ENCODE measurements around the gene COG5.
A peak's percentile ranks its signal among the peaks of the same experiment; 100 is the strongest.

COG5 gene

DNA sequence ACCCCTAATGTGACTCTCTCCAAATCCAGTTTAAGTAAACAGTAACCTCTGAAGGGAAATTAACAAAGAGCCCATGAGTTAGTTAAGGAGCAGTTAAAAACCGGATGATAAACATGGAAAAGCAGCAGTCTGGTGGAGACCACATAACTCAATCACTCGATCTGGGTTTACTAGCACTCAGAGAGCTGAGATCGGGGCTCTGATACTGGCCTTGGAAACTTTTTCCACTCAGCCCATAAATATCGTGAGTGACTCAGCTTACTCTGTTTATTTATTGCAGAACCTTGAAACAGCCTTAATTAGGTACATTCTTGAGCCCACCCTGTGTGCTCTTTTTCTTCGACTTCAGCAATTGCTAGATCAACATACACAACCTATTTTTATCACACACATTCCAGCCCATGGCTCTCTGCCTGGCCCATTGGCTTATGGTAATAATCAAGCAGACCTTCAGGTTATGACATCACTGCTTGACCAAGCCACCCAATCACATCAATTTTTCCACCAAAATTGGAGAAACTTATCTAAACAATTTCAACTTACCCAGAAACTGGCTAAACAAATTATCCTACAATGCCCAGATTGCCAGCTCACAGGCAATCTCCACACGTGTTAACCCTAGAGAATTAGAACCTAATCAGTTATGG is 176.0 kb downstream of the COG5 start:
- DNase-seq = no peak

DNA sequence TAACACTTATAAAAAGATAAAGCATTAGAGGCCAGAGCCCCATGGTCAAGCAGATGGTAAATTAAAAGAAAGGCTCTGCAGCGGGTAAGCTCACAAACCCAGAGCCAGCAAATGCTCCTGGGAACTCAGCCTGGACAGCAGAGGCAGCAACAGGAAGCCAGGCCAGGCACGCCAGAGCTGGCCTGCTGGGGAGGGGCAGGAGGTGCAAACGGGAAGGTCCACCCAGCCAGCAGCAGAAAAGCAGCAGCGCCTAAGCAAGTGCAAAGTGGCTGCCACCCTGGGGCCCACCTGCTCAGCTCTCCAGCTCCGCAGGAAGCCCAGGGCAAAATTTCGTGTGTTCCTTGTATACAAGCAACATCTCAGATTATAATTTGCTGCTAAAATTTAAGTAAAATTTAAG is 176.6 kb downstream of the COG5 start:
- DNase-seq = no peak

DNA sequence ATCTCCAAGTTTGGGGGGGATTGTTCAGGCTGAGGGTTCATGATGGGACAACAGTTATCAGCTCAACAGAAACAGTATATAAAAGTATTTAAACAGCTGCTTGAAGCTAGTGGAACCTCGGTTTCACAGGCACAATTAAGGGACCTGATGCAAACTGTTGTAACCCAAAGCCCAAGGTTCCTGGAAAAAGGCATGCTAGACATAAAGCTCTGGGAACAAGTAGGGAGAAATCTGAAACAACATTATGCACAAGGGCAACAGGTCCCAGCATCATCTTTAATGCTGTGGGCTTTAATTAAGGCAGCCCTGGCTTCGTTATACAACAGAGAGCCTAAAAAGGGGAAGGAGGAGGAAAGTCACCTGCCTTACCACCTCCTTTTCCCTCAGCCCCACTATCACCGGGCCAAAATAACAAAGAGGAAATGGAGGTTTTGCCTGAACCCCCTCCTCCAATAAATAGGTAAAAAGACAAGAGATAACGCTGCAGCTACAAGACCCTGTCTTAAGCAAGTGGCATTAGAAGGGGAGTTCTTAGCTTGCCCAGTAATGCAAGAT is 177.1 kb downstream of the COG5 start:
- DNase-seq = no peak

DNA sequence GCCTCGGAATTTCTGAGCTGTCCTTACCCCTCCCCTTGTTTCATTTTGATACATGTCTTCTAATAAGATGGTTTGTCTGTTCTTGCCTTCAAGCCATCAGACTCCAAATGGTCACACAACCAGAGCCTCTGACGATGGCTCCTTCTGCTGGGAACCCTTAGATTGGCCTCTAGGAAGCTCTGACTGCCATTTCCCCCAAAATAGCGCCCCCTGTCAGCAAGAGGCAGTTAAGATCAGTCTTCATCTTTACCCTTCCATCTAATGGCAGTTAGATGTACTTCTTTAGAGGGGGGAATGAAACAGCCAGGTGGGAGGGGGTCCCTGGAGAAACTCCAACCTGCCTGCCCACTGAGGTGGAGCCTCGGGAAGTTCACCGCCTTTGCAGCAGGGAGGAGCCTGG is 179.7 kb downstream of the COG5 start:
- DNase-seq = no peak

DNA sequence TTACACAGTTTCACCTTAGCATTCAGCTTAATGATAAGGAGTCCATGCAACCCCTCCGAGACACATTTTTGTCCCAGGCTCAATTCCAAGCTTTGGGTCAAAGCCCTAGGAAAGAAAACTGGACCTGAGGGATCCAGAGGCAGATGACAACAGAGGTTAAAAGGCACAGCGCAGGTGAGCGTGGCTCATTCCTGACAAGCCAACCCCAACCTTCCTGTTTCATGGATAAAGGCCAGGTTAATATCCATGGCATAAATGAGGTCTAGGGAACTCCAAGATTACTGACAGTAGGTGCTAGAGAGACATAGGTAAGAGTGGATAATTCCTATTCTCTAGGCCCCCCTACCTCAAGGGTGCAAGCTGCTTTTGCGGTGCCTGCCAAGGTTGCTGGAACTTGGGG is 180.5 kb downstream of the COG5 start:
- no peak for DNase-seq

DNA sequence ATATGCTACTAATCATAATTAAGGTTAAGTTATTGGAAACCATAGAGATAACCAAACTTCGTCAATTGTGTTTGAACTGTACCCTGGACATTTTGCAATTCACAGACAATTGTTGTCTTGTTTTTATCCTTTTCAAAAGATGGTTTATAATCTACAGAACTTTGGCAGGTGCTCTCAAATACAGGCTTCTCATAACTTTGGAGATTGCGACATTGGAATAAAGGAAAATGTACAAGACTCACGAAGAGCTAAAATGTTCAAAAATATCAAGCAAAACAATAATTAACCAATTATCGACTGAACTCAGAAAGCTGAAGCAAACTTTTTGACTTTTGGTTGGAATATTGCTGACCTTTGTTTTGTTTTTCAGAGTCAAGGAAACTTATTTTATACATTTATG is 182.3 kb downstream of the COG5 start:
- DNase-seq = no peak

DNA sequence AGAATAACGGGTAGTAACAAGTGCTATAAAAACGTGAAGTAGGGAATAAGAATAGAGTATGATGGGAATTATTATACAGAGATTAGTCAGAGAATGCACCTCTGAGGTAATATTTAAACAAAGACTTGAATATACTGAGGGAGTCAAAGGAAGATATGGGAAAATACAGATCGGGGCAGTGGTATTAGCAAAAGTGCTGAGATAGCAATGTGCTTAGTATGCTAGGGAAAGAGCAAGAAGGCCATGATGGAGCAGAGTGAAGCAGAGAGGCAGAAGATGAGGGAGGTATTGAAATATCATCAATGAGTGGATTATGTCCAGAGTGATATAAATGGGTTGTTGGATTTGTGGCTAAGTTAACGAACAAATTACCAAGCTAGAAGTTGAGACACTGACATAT is 190.4 kb downstream of the COG5 start:
- DNase-seq = no peak

DNA sequence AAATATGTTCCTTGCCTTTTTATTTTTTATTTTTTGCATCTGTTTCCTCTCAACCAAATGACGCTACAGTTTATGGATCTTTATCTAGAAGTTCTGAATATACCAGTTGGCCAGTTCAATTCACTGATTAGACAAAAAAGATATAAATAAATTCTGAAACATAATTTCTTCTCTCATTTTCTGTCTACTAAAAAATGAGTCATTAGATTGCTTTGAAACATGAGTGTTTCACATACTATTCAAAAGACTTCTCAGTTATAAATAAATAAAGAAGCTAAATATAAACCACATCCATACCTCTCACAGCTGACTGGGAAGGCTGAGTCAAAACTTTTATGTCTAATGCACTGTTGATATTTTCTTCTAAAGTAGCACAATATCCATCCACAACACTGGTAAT is 191.4 kb downstream of the COG5 start:
- DNase-seq = no peak

DNA sequence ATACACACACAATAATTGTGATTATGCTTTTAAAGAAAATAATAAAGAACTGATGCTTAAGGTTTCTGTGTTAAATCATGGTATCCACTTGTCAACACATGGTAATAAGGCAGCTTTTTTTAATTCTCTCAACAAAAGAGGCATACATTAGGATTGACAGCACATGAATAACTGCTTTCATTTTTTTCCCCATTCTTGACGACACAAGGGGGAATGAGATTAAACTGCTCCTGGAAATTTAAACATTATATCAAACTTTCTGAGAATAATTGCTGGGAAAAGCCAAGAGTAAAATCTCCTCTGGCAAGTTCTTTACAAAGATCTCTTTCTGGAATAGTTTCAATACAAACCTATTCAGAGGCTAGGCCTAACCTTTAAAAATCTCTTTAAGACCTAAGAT is 192.9 kb downstream of the COG5 start:
- DNase-seq = no peak

DNA sequence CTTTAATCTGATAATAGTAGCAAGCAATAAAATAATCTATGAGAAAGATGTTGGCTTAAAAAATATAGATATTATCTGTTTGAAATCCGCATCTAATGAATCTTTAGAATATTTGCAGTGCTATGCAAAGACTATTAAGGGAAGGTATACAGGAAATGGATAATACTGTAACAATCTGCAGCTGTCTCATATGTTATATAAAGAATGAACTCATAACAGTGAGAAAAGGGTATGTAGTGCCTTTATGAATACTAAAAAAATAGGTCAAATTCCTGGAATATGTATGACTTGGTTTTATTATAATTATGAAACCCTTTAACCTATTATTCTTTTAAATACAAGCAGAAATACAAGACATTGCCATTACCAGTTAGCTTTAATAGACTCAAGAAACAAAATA is 198.9 kb downstream of the COG5 start:
- DNase-seq = no peak

DNA sequence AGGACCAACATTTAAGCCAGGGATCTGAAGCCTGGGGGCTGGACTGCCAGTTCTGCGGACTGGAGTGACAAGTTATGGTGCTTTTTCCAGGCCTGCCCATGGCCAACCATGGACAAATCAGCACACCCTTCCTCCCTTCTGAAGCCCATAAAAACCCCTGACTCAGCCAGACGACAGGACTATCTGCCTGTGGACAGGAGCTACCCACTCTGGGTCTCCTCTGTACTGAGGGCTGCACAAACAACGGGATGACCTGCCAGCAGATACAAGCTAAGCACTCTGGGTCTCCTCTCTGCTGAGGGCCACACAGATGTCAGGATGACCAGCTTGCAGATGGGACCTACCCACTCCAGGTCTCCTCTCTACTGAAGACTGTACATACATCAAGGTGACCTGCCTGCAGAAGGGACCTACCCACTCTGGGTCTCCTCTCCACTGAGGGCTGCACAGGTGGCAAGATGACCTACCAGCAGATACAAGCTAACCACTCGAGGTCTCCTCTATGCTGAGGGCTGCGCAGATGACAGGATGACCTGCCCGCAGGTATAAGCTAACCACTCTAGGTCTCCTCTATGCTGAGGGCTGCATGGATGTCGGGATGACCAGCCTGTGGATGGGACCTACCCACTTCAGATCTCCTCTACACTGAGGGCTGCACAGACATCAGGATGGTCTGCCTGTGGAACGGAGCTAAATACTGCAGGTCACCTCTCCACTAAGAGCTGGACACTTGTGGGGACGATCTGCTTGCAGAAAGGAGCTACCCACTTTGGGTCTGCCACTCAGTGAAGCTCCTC is 204.0 kb downstream of the COG5 start:
- no peak for DNase-seq

DNA sequence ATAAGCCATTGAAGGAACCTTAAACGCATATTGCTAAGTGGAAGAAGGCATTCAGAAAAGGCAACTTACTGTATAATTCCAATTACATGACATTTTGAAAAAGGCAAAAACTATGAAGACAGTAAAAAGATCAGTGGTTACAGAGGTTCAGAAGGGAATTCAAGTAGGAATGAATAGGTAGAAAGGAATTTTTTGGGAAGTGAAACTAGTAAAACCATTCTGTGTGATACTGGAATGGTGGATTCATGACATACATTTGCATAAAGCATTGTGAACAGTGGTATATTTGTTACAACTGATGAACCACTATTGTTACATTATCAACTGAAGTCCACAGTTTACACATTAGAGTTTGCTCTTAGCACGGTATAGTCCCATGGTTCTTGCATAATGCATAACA is 208.1 kb downstream of the COG5 start:
- DNase-seq = no peak

DNA sequence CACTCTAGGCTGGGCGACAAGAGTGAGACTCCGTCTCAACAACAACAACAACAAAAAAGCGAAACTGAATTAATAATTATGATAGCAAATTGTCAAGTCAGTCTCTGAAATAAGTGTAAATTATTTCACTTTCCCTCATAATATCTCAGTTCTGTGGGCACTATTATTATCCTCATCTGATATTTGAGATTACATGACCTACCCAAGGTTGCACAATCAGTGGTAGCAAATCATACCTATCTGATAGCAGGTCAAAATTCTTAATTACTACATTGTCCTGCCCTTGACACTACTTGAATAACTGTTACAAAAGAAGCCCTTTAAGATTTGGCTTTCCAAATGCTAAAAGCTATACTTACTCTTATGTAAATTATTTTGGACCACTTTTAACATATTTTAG is 209.1 kb downstream of the COG5 start:
- DNase-seq = no peak

DNA sequence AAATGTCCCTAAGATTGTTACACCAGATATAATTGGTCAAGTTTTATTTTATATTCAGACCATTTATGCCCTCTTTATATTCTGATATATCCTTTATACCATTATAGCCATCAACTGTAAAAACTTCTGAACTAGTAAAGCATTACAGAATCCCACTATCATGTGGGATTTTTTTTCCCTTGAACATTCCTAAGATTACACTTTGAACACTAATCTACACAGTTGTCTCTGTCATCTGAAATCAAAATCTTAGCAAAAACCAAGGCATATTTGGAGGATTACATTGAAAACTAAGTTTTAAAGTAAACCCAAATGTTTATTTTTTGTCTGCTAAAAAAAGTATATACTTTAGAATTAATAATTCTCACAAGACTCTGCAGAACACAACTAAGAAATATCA is 210.0 kb downstream of the COG5 start:
- DNase-seq = no peak

DNA sequence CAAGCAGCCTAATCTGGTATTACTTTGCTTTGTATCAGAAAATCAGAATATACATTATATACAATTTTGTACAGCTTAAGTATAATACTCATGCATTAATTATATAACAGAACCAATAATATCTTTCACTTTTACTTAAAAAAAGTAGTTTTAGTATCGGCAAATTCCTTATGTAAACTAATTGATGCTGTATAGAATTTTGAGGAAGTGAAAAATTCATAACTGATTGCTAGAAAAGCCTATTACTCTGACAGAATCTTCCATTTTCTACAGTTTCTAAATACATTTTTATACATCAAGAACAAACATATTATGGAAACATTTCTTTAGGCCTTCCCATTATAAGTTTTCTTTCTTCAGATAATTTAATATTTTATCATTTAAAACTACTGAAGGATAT is 217.8 kb downstream of the COG5 start:
- DNase-seq = no peak

DNA sequence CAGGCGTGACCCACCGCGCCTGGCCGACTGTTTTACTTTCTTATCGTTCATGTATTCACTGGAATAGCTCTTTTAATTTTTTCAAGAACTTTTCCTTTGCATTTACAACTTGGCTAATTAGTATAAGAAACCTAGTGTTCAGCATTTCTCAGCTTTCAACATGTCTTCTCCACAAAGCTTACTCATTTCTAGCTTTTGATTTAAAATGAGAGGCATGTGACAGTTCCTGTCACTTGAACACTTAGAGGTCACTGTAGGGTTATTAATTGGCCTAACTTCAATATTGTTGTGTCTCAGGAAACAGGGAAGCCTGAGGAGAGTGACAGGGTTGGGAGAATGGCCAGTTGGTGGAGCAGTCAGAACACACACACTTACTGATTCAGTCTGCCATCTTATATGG is 218.9 kb downstream of the COG5 start:
- no peak for DNase-seq

DNA sequence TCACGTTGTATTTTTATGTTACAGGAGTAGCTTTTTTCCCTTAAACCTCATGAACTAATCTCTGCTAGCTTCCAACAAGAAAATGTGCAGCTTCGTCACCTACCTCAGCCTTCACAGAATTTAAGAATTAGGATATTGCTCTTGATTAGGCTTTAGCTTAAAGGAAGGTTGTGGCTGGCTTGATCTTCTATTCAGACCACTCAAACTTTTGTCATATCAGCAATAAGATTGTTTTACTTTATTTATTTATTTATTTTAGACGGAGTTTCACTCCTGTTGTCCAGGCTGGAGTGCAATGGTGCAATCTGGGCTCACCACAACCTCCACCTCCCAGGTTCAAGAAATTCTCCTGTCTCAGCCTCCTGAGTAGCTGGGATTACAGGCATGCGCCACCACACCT is 219.4 kb downstream of the COG5 start:
- DNase-seq = no peak

DNA sequence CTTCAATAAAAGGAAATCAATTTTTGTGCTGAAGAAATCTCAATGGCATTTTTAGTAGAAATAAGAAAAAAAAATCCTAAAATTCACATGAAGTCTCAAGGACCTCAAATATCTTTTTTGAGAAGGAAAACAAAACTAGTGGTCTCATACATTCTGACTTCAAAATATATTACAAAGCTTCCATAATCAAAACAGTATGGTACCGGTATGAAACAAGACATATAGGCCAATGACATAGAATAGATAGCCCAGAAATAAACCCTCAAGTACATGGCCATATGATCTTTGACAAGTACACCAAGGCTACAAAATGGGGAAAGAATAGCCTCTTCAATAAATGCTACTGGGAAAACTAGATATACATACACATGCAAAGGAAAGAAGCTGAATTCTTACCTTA is 225.6 kb downstream of the COG5 start:
- no peak for DNase-seq

DNA sequence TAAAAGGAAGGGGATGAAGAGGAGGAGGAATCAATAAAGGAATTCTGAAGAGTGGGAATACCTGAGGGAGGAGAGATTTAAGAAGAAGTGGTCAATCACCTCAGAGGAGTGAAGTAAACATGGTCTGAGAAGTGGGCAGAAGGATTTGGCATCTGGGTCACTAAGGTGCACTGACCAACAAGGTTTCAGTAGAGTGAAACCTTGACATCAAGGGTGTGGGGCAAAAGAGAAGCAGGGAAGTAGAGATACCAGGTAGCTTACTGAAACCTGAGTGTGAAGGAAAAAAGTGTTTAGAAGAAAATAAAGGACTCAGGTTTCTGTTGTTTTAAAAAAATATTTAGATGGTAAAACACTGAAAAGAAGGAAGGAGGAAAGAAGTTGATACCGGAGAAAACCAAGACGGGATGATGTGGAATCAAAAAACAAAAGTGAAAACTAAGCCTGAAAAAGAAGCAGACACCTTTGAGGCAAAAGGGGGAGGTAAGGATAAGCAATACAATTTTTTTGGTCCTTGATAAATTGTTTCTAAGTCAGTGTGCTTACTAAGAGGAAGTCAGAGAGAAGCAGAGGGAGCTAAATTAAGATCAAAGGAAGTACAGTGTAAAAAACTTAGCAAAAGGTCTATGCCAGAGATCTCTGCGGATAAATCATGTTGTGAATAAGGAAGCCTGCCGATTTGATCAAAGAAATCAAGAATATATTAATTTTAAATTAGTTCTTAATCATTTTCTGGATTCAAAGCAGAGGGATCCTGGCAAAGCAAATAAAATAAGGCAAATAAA is 231.0 kb downstream of the COG5 start:
- DNase-seq = peak in 1 of 2 donors; percentile 66

DNA sequence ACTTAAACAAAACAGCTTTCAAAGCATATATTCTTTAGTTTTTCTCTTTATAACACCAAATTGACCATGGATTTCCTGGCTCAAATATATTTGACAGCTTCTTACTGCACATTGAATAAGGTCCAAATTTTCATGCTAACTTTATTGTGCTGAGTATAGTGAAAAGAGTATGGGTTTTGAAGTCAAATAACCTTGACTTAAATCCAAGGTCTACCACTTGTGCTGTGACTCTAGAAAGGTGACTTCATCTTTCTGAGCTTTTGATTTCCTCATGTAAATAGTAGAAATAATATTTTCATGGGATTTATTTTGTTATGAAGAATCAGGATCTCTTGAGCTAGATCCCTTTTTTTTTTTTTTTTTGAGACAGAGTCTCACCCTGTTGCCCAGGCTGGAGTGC is 233.2 kb downstream of the COG5 start:
- no peak for DNase-seq

DNA sequence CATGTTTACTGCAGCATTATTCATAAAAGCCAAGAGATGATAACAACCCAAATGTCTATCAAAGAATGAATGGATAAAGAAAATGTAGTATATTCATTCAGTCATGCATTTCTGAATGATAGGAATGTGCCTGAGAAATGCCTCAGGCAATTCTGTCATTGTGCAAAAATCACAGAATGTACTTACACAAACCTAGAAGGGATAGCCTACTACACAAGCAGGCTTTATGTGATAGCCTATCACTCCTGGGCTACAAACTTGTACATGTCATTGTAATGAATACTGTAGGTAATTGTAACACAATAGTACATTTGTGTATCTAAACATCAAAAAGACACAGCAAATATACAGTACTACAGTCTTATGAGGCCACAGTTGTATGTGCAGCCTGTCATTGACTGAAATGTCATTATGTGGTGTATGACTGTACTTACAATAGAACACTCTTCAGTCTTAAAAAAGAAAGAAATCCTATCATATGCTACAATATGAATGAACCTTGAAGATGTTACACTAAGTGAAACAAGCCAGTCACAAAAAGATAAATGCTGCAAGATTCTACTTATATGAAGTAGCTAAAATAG is 235.6 kb downstream of the COG5 start:
- no peak for DNase-seq

DNA sequence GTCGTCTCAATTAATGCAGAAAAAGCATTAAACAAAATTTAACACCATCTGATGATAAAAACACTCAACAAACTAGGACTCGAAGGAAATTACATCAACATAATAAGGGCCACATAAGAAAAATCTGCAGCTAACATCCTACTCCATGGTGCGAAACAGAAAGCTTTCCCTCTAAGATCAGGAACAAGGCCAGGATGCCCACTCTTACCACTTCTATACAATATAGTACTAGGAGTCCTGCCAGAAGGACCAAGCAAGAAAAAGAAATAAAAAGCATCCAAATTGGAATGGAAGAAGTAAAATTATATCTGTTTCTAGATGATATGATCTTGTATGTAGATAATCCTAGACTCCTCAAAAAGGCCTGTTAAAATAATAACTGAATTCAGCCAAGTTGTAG is 237.7 kb downstream of the COG5 start:
- no peak for DNase-seq

DNA sequence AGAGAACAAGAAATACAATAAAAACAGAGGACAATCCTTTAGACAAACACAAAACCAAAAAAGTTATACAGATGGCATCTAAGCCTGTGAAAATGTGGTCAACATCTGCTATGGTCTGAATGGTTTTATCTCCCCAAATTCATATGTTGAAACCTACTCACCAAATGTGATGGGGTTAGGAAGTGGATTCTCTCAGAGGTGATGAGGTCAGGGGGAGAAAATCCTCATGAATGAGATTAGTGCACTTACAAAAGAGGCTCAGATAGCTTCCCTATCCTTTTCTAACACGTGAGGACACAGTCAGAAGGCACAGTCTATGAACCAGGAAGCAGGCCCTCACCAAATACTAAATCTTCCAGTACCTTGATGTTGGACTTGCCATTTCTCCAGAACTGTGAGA is 241.7 kb downstream of the COG5 start:
- DNase-seq = no peak

Data from bone marrow (tissue), 2 donors.